Keratinocyte (primary cell): ENCODE measurements around the gene WDR17. TPM values are rescaled to one million over a fixed set of nuclear protein-coding genes. Genes with fewer than 3 reads are reported as not detected.

Experiments used
- DNase-seq: peaks from one replicate; pipeline ENCODE4 v3.0.0-alpha.2; 2011; ENCODE audit warnings: low read depth, missing footprints, low spot score
- FAIRE-seq: peaks from 2 replicates; lab custom pipeline; 2011; peaks lifted over from hg19 to GRCh38; lab: Jason Lieb, UNC
- H2AFZ ChIP-seq: 2 replicates; pipeline ENCODE4 v1.6.0; 2012; ENCODE audit warnings: low read length, control low read depth, inconsistent platforms; ENCODE audit not compliant: control insufficient read depth
- H3K27ac ChIP-seq: 2 replicates; pipeline ENCODE4 v1.5.1; 2011; ENCODE audit warnings: low read length; ENCODE audit not compliant: control insufficient read depth, insufficient read depth
- H3K27me3 ChIP-seq: 3 replicates; pipeline ENCODE4 v1.6.0; 2011; ENCODE audit warnings: low read length; ENCODE audit not compliant: control insufficient read depth, insufficient read depth; ENCODE audit errors: extremely low read depth
- H3K36me3 ChIP-seq, 2 experiments: 2 replicates in 1 of 2; 3 replicates in 1 of 2; pipeline ENCODE4 v1.5.1; 2011; ENCODE audit warnings: low read length in 2 of 2, mild to moderate bottlenecking in 1 of 2; ENCODE audit not compliant: control insufficient read depth in 2 of 2, insufficient read depth in 2 of 2; ENCODE audit errors: extremely low read depth in 1 of 2
- H3K4me1 ChIP-seq: 3 replicates; pipeline ENCODE4 v1.5.1; 2011; ENCODE audit warnings: low read length; ENCODE audit not compliant: control insufficient read depth, insufficient read depth; ENCODE audit errors: extremely low read depth
- H3K4me2 ChIP-seq: 3 replicates; pipeline ENCODE4 v1.6.0; 2011; ENCODE audit warnings: low read depth, low read length; ENCODE audit not compliant: control insufficient read depth, insufficient read depth; ENCODE audit errors: extremely low read depth
- H3K4me3 ChIP-seq, 3 experiments: fragments of 200-600 bp in 1 of 3; sonication (generic) in 1 of 3; 2 replicates in 2 of 3; 3 replicates in 1 of 3; pipeline ENCODE4 v1.5.1; 2011 to 2016; ENCODE audit warnings: low read length in 3 of 3, mild to moderate bottlenecking in 3 of 3, control low read depth in 2 of 3, inconsistent platforms in 1 of 3, low read depth in 1 of 3, mixed read lengths in 1 of 3, mixed run types in 1 of 3, moderate library complexity in 1 of 3; ENCODE audit not compliant: control insufficient read depth in 2 of 3, insufficient read depth in 2 of 3; ENCODE audit errors: extremely low read depth in 1 of 3
- H3K79me2 ChIP-seq: 2 replicates; pipeline ENCODE4 v1.6.0; 2012; ENCODE audit warnings: low read length; ENCODE audit not compliant: control insufficient read depth, insufficient read depth
- H3K9ac ChIP-seq: 3 replicates; pipeline ENCODE4 v1.6.0; 2011; ENCODE audit warnings: low read length; ENCODE audit not compliant: control insufficient read depth, insufficient read depth; ENCODE audit errors: extremely low read depth
- H3K9me1 ChIP-seq: 3 replicates; pipeline ENCODE4 v1.6.0; 2011; ENCODE audit warnings: low read length; ENCODE audit not compliant: control insufficient read depth, insufficient read depth; ENCODE audit errors: extremely low read depth
- H3K9me3 ChIP-seq: 2 replicates; pipeline ENCODE4 v1.5.1; 2012; ENCODE audit warnings: low read depth, low read length; ENCODE audit not compliant: control insufficient read depth
- H4K20me1 ChIP-seq: 3 replicates; pipeline ENCODE4 v1.6.0; 2011; ENCODE audit warnings: low read length; ENCODE audit not compliant: control insufficient read depth, insufficient read depth; ENCODE audit errors: extremely low read depth
- CTCF ChIP-seq, 3 experiments: IDR thresholded peaks in 1 of 3; conservative IDR thresholded peaks in 1 of 3; optimal IDR thresholded peaks in 1 of 3; 2 replicates in 2 of 3; 3 replicates in 1 of 3; pipeline versions ENCODE3 to v1.5.1; 2011; ENCODE audit warnings: low read length in 3 of 3, mild to moderate bottlenecking in 3 of 3, moderate library complexity in 2 of 3, control low read depth in 1 of 3, inconsistent platforms in 1 of 3; ENCODE audit not compliant: insufficient read depth in 2 of 3; ENCODE audit errors: extremely low read depth in 1 of 3
- EZH2 ChIP-seq: IDR thresholded peaks from one replicate; pipeline ENCODE4 v1.6.1; 2012; ENCODE audit warnings: inconsistent platforms, mild to moderate bottlenecking, low read length, moderate library complexity
- dilution Hi-C: fragments of 300-500 bp; cut with MboI; formaldehyde crosslinking; loops from one replicate; pipeline ENCODE4 v1.7.0; 2020; ENCODE audit warnings: low sequenced_read_pairs; ENCODE audit not compliant: extremely low pct_ligation_motif_present
- polyA plus RNA-seq, 5 experiments: library from polyadenylated mRNA; depleted of rRNA in 3 of 5; stranded (reverse) in 3 of 5; stranded (forward) in 1 of 5; unstranded in 1 of 5; fragments of >200 nt; gene quantifications; 1 replicate in 1 of 5; 2 replicates in 3 of 5; 3 replicates in 1 of 5; pipeline versions ENCODE4 v1.2.1 to v1.2.3, GENCODE V29; 2011 to 2012; ENCODE audit warnings: missing spikeins in 2 of 5, low read depth in 1 of 5, low replicate concordance in 1 of 5

The WDR17 gene
- polyA plus RNA-seq, 1 donor (not counting 4 experiments of a cell fraction or from before 2014, with no cell fraction given), result 1.1 TPM

- Histone ChIP-seq H3K9me3 (no peaks in the 10 kb centered on the region), H3K9ac (no peak overlapping the region), H3K27ac (no peak overlapping the region), H4K20me1 (no peaks in the 10 kb centered on the region), H3K79me2 (no peaks in the 10 kb centered on the region), H3K4me3 (no peak overlapping the region), H3K9me1 (no peaks in the 10 kb centered on the region), H3K36me3 (no peaks in the 10 kb centered on the region), H2AFZ (no peak overlapping the region), H3K4me2 (peak overlapping the region; percentile 4), H3K27me3 (no peaks in the 10 kb centered on the region), H3K4me1 (peaks cover 7% of the 10 kb centered on the region)
- TF ChIP-seq CTCF (optimal IDR thresholded peaks at IDR 0.05 in 1 of 3, IDR thresholded peaks at IDR 0.05 in 1 of 3, conservative IDR thresholded peaks at IDR 0.05 in 1 of 3; ENCODE audit: extremely low read depth in 1 of 3, insufficient read depth in 2 of 3, low read length in 3 of 3) (no peak), EZH2 (no peak)
- dilution Hi-C loops, result loop anchor here (25.0 kb wide), 1 partner anchor 305 kb away; no protein-coding TSS in a partner anchor
- FAIRE-seq (peak; percentile 63), DNase-seq (peak; percentile 9)
These were observed 33.7 kb upstream of the WDR17 start for GRCh38 chr4:176031922-176032321.

- no peak overlapping the region for H2AFZ ChIP-seq
- H3K9me3 ChIP-seq, result no peaks in the 10 kb centered on the region
- H3K27ac ChIP-seq, result no peak overlapping the region
- H3K9me1 ChIP-seq, result no peaks in the 10 kb centered on the region
- no peaks in the 10 kb centered on the region for H3K79me2 ChIP-seq
- TF ChIP-seq EZH2 (no peak), CTCF (optimal IDR thresholded peaks at IDR 0.05 in 1 of 3, IDR thresholded peaks at IDR 0.05 in 1 of 3, conservative IDR thresholded peaks at IDR 0.05 in 1 of 3; ENCODE audit: extremely low read depth in 1 of 3, insufficient read depth in 2 of 3, low read length in 3 of 3) (no peak)
- no peak overlapping the region for H3K4me3 ChIP-seq
- H3K36me3 ChIP-seq, result no peaks in the 10 kb centered on the region
- H3K27me3 ChIP-seq, result no peaks in the 10 kb centered on the region
- FAIRE-seq (no peak), DNase-seq (no peak)
- dilution Hi-C loops, result loop anchor here (25.0 kb wide), 1 partner anchor 305 kb away; no protein-coding TSS in a partner anchor
- no peak overlapping the region for H3K4me2 ChIP-seq
- H4K20me1 ChIP-seq, result no peaks in the 10 kb centered on the region
- H3K9ac ChIP-seq, result no peak overlapping the region
- H3K4me1 ChIP-seq, result peaks cover 7% of the 10 kb centered on the region
These were observed 33.2 kb upstream of the WDR17 start for GRCh38 chr4:176032454-176032853.
